Natural killer cell (primary cell): Measurements from ENCODE around the gene TMED6. TPM values are rescaled to one million over a fixed set of nuclear protein-coding genes. Genes with fewer than 3 reads are reported as not detected.
A peak's percentile ranks its signal among the peaks of the same experiment; 100 is the strongest.

Experiments used
- ATAC-seq, 3 donors: fragments of 150-1000 bp in 2 of 3; fragments of 200-7000 bp in 1 of 3; cut with Tn5 transposase; 1 replicate in 1 of 3; 2 replicates in 2 of 3; pipeline ENCODE4 v1.10.0; 2021; ENCODE audit warnings: mild to moderate bottlenecking in 2 of 3, moderate library complexity in 2 of 3
- DNase-seq, 2 donors: peaks; one replicate each; pipeline versions ENCODE4 v3.0.0 to v3.0.0-alpha.2; 2013 to 2021; ENCODE audit warnings: mixed read lengths in 1 of 2
- H3K27ac ChIP-seq: one replicate; pipeline ENCODE4 v1.5.1; 2013; ENCODE audit warnings: mild to moderate bottlenecking, low read length
- H3K27me3 ChIP-seq: one replicate; pipeline ENCODE4 v1.6.1; 2013; ENCODE audit warnings: low read length; ENCODE audit not compliant: control insufficient read depth, insufficient read depth
- H3K36me3 ChIP-seq: one replicate; pipeline ENCODE4 v1.6.1; 2013; ENCODE audit warnings: low read length; ENCODE audit not compliant: control insufficient read depth, insufficient read depth
- H3K4me1 ChIP-seq: one replicate; pipeline ENCODE4 v1.6.1; 2013; ENCODE audit warnings: low read length; ENCODE audit not compliant: control insufficient read depth, insufficient read depth
- H3K4me3 ChIP-seq: one replicate; pipeline ENCODE4 v1.5.1; 2013; ENCODE audit warnings: low read length
- H3K9me3 ChIP-seq: one replicate; pipeline ENCODE4 v1.6.1; 2013; ENCODE audit warnings: low read length; ENCODE audit not compliant: control insufficient read depth, insufficient read depth
- H3K27ac Mint-ChIP-seq, 2 donors: one replicate each; pipeline ENCODE4 v1.8.0; 2022; ENCODE audit warnings: mild to moderate bottlenecking in 2 of 2, mixed read lengths in 2 of 2, moderate library complexity in 1 of 2
- H3K27me3 Mint-ChIP-seq, 2 donors: one replicate each; pipeline ENCODE4 v1.8.0; 2022; ENCODE audit warnings: low read depth in 2 of 2, mixed read lengths in 2 of 2
- H3K36me3 Mint-ChIP-seq: one replicate; pipeline ENCODE4 v1.8.0; 2022; ENCODE audit warnings: mixed read lengths
- H3K4me1 Mint-ChIP-seq, 2 donors: one replicate each; pipeline ENCODE4 v1.8.0; 2022; ENCODE audit warnings: mixed read lengths in 2 of 2
- H3K4me3 Mint-ChIP-seq: one replicate; pipeline ENCODE4 v1.8.0; 2022; ENCODE audit warnings: mild to moderate bottlenecking, moderate library complexity, mixed read lengths
- H3K9me3 Mint-ChIP-seq, 2 donors: one replicate each; pipeline ENCODE4 v1.8.0; 2022; ENCODE audit warnings: mixed read lengths in 2 of 2
- WGBS: methylation state at CpG from one replicate; pipeline ENCODE4 v1.1.7; 2013; ENCODE audit warnings: missing lambda C conversion rate; ENCODE audit not compliant: insufficient coverage; 5-methylcytosine and 5-hydroxymethylcytosine counted together
- intact Hi-C: fragments of 100-400 bp; cut with micrococcal nuclease; formaldehyde crosslinking; loops from one replicate; pipeline ENCODE4 v1.14.2; 2022
- total RNA-seq, 4 donors: library from RNA; stranded (reverse); fragments of 120-200 nt in 1 of 4; gene quantifications; one replicate each; pipeline versions ENCODE4 v1.2.3 to v1.2.4, GENCODE V29; 2013 to 2022
- TF ChIP-seq, protein P1 (sequence below): fragments of 200-600 bp; IDR thresholded peaks from one replicate; pipeline ENCODE4 v1.8.0; 2022; ENCODE audit warnings: antibody characterized with exemption

TMED6 gene
- total RNA-seq, 3 donors from 2014 or later (not counting 1 experiment from before 2014, with no cell fraction given): 1.4 to 1.8 (median 1.6) TPM

DNA sequence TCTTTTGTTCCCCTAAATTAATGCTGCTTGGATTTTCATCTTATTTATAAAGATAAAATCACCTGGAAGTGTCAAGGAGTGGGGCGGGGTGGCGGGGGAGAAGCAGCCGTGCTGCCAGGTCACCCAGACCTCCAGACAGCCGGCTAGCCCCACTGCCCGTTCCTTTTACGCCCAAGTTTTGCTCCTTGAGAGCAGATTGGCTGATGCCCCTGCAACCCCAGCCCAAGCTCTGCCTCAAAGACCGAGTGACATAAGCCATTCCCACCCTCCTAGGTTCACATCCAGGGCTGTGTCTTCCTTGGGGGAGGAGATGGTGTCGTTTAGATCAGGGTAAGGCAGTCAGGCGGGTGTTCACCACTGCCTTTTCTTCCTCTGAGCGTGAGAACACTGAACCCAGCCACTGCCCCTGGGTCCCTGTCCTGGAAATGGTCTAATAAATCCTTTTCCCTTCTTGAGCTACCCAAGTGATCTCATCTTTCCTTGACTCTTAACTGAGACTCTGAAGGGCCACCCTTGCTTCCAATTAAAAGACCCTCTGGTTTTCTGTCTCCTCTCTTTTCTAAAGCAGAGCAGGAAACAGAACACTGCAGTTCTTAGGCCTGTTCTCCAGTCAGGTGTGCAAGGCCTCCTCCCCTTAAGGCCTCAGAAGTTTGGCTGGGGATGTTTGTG, 26.9 kb downstream of the TMED6 start:
- TF ChIP-seq, protein P1, sequence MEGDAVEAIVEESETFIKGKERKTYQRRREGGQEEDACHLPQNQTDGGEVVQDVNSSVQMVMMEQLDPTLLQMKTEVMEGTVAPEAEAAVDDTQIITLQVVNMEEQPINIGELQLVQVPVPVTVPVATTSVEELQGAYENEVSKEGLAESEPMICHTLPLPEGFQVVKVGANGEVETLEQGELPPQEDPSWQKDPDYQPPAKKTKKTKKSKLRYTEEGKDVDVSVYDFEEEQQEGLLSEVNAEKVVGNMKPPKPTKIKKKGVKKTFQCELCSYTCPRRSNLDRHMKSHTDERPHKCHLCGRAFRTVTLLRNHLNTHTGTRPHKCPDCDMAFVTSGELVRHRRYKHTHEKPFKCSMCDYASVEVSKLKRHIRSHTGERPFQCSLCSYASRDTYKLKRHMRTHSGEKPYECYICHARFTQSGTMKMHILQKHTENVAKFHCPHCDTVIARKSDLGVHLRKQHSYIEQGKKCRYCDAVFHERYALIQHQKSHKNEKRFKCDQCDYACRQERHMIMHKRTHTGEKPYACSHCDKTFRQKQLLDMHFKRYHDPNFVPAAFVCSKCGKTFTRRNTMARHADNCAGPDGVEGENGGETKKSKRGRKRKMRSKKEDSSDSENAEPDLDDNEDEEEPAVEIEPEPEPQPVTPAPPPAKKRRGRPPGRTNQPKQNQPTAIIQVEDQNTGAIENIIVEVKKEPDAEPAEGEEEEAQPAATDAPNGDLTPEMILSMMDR: no peak
- H3K4me3 ChIP-seq: no peak overlapping the region
- Mint-ChIP-seq H3K9me3 (no peaks in the 10 kb centered on the region), H3K36me3 (no peaks in the 10 kb centered on the region), H3K4me1 (peaks cover 14 to 28% of the 10 kb centered on the region in 2 donors), H3K4me3 (no peak overlapping the region), H3K27me3 (no peaks in the 10 kb centered on the region), H3K27ac (peak overlapping the region in 1 of 2 donors; percentile 42)
- intact Hi-C loops: loop anchor here (10.0 kb wide), 1 partner anchor 130 kb away; no protein-coding TSS in a partner anchor
- H3K9me3 ChIP-seq: no peaks in the 10 kb centered on the region
- WGBS: 92% methylated on average over 9 of the region's 10 CpGs
- no peak overlapping the region for H3K27ac ChIP-seq
- ATAC-seq (no peak), DNase-seq (no peak)
- H3K36me3 ChIP-seq: peaks cover 51% of the 10 kb centered on the region
- no peaks in the 10 kb centered on the region for H3K27me3 ChIP-seq
- peaks cover 18% of the 10 kb centered on the region for H3K4me1 ChIP-seq

DNA sequence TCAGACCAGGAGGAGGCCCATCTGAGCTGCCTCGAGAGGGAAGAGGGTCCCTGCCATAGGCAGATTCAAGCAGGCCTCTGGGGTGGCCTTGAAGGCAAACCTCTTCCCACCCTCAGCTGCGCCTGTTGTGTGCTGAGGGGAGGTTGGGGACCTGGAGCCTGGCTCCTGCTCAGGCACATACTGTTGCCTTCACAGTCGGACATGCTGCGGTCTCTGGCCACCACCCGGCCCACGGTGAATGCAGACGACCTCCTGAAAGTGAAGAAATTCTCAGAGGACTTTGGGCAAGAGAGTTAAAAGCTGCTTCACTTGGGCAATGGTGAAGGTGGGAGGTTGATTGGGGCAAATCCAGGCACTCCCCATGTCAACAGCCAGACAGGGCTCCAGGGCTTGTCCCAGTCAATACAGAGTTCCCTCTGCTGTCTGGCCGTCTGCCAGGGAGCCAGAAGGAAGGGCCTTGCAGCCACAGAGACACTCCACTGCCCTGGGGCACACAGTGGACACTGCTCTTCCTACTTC, 27.5 kb downstream of the TMED6 start:
- TF ChIP-seq, protein P1: no peak
- no peaks in the 10 kb centered on the region for H3K27me3 ChIP-seq
- H3K4me3 Mint-ChIP-seq: no peak overlapping the region
- H3K4me1 ChIP-seq: peaks cover 11% of the 10 kb centered on the region
- ATAC-seq (no peak), DNase-seq (no peak)
- peaks cover 6% of the 10 kb centered on the region for H3K36me3 Mint-ChIP-seq
- no peak overlapping the region for H3K4me3 ChIP-seq
- H3K9me3 Mint-ChIP-seq: no peaks in the 10 kb centered on the region
- H3K36me3 ChIP-seq: peaks cover 57% of the 10 kb centered on the region
- no peak overlapping the region for H3K27ac ChIP-seq
- no peak overlapping the region for H3K27ac Mint-ChIP-seq
- WGBS: 87% methylated on average over 8 of the region's 8 CpGs
- peaks cover 14 to 22% of the 10 kb centered on the region in 2 donors for H3K4me1 Mint-ChIP-seq
- no peaks in the 10 kb centered on the region for H3K27me3 Mint-ChIP-seq
- intact Hi-C loops: loop anchor here (10.0 kb wide), 1 partner anchor 131 kb away; no protein-coding TSS in a partner anchor
- H3K9me3 ChIP-seq: no peaks in the 10 kb centered on the region

GRCh38 chr16:69323415-69323814, 28.2 kb downstream of the TMED6 start:
- H3K27me3 Mint-ChIP-seq: no peaks in the 10 kb centered on the region
- H3K36me3 ChIP-seq: peaks cover 62% of the 10 kb centered on the region
- TF ChIP-seq, protein P1: no peak
- H3K4me3 Mint-ChIP-seq: no peak overlapping the region
- no peak overlapping the region for H3K4me3 ChIP-seq
- no peak for ATAC-seq
- peaks cover 6% of the 10 kb centered on the region for H3K36me3 Mint-ChIP-seq
- no peak overlapping the region for H3K27ac Mint-ChIP-seq
- no peak overlapping the region for H3K27ac ChIP-seq
- H3K4me1 Mint-ChIP-seq: peaks cover 7 to 21% of the 10 kb centered on the region in 2 donors
- no peaks in the 10 kb centered on the region for H3K9me3 ChIP-seq
- no peak for DNase-seq
- H3K4me1 ChIP-seq: peaks cover 6% of the 10 kb centered on the region
- intact Hi-C loops: loop anchor here (10.0 kb wide), 1 partner anchor 131 kb away; no protein-coding TSS in a partner anchor
- H3K27me3 ChIP-seq: no peaks in the 10 kb centered on the region
- H3K9me3 Mint-ChIP-seq: no peaks in the 10 kb centered on the region
- WGBS: 95% methylated on average over 14 of the region's 14 CpGs
